Occipital lobe (tissue), 2 donors: ENCODE data around the gene CEBPG. TPM values are rescaled to one million over a fixed set of nuclear protein-coding genes. Genes with fewer than 3 reads are reported as not detected.

ENCODE experiments used
- DNase-seq: peaks from one replicate; lab custom pipeline; 2025; lab: John Stamatoyannopoulos, UW
- total RNA-seq: library from RNA; depleted of rRNA; stranded (reverse); fragments of >200 nt; gene quantifications from one replicate; pipeline ENCODE4 v1.2.3, GENCODE V29; 2014

Gene CEBPG
- total RNA-seq = 57.2 TPM

DNA sequence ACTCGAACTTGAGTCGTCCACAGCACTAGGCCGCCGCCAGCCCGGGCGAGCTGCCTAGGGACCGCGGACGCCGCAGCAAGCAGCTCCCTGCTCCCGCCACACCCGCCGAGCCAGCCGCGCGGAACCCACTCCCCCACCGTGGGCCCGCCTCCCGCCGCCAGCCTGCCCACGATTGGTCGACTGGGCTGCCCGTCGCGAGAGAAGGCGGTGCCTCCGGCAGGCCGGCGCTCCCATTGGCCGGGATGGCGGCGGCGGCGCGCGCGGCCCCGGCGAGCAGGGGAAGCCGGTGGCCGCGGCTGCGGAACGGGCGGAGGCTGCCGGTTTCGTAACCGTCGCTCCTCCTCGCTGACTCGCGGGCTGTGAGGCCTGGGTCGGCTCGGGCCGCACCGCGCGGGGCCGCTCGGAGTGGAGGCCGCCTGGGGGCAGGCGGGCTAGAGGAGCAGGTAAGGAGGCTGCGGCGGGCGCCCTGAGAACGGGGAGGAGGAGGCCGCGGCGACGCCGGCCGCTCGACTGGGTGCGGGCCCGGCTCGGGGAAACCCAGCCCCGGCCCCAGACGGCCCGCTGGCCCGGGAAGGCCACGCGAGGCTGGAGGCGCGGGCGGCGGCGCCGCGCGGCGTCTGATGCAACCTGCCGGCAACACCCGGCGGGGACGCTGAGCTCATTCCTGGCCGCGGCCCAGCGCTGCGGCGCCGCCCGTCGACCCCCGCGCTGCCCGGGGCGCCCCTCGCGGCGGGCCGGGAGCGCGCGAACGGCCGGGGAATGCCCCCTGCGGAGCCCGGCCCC is at the start of gene CEBPG:
CEBPG (plus strand) TSS at position 257 of the 783 bp plus-strand sequence. CDS start 5,531 bp downstream, outside the sequence.
- DNase-seq = peak; percentile 96

DNA sequence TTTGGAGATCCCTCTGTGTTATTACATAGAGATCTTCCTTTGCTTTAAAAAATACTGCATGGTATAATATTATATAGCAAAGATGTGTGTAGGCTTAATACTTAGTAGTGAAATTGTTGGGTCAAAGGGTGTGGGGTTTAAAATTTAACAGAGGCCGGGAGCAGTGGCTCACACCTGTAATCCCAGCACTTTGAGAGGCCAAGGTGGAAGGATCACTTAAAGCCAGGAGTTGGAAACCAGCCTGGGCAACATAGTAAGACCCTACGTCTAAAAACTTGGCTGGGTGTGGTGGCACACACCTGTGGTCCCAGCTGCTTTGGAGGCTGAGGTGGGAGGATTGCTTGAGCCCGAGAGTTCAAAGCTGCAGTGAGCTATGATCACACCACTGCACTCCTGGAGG is 48.9 kb upstream of the CEBPG start:
- no peak for DNase-seq

DNA sequence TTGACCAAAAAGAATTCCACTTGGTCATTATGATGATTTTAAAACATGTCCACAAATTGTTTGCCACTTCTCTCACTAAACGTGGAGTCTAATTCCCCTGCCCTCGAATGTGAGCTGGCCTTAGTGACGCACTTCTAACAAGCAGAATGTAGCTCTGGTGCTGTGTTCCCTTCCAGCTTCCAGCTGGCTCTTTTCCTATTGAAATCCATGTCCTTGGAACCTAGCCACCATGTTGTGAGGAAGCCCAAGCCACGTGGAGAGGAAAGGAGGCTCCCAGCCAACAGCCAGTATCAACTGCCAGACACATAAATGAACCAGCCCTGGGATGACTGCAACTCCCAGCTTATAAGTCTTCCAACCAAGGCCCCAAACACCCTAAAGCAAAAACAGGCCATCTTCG is 47.6 kb upstream of the CEBPG start:
- DNase-seq = no peak

DNA sequence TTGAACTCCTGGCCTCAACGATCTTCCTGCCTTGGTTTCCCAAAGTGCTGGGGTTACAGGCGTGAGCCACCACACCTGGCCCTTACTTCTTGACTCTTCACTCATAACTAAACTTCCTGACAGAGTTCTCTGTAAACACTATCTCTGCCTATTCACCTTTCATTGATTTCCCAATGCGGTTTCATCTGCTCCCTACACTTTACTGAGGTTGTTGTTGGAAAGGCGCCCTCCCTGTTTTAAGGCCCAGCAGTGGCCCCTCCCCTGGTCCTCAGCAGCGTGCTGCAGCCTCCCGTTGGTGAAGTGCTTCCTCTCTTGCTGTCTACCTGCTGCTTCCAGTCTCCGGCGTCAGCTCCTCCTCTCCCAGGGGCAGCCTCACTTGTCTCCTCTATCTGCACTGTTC is 44.4 kb upstream of the CEBPG start:
- DNase-seq = no peak

DNA sequence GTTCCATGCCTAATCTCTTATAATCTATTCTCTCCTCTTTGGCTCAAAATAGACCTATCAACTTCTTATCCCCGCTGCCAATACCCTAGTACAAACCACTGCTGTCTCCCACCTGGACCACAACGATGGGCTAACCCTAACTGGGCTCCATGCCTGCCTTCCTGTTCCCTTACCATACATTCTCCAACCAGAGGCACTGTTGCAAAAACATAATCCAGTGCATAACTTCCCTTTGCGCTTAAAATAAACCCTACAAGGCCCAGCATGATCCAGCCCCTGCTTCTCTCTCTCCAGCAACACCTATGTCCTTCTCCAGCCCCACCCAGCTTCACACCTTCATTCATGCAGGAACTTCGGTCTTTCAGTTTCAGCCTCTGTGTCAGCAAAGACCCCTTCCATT is 43.8 kb upstream of the CEBPG start:
- DNase-seq = no peak

DNA sequence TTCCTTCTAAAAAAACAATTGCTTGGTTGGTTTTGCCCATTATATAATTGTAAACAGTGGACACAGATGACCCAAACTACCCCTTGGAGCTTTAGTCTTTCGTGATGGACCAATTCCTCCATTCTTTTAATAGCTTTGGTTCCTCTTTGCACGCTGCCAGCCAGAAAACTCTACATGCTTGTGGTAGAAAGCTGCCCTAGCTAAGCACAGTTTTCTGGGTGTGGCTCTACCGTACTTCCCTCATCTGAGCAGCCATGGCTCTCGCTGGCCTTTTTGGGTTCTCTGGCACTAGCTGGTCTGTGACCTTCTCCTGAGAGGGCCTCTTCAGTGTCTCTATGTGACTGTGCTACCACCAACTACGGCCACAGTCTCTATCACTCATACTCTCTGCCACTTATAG is 41.3 kb upstream of the CEBPG start:
- DNase-seq = no peak

DNA sequence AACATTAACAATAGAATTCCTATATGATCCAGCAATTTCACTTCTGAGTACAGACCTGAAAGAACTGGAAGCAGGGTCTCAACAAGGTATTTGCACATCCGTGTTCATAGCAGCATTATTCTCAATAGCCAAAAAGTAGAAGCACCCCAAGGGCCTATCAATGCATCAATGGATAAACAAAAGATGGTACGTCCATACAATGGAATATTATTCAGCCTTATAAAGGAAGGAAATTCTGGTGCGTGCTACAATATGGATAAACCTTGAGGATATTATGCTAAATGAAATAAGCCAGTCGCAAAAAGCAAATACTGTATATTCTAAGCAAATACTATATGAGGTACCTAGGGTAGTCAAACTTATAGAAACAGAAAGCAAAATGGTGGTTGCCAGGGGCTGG is 40.4 kb upstream of the CEBPG start:
- DNase-seq = no peak

DNA sequence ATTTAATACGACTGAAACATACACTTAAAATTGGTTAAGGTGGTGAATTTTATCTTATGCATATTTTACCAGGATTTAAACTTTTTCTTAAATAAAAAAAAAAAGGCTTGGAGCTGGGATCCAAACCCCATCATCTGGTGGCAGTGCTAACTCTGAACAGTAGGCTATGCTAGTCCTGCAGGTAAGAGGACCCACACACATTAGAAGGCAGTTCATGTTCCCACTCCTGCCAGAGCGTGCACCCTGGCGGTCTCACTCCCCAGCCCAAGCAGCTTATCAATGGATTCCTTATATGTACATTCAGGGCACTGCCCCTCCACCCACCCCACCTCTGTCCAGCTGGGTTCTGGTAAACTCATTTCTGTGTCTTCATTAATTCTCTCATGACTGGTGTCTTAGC is 39.9 kb upstream of the CEBPG start:
- DNase-seq = no peak

DNA sequence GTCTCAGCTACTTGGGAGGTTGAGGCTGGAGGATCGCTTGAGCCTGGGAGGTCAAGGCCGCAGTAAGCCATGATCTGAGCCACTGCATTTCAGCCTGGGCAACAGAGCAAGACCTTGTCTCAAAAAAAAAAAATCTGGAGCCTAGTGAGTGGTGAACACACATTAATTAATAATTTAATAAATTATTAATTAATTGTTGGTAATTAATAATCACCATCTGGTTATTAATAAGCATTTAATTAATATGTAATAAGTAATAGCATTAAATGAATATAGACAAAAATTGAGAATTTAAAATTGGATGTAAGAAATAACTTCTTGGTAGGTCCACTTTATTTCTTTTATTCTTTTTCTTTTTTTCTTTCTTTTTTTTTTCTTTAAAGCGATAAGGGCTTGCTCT is 39.2 kb upstream of the CEBPG start:
- no peak for DNase-seq

DNA sequence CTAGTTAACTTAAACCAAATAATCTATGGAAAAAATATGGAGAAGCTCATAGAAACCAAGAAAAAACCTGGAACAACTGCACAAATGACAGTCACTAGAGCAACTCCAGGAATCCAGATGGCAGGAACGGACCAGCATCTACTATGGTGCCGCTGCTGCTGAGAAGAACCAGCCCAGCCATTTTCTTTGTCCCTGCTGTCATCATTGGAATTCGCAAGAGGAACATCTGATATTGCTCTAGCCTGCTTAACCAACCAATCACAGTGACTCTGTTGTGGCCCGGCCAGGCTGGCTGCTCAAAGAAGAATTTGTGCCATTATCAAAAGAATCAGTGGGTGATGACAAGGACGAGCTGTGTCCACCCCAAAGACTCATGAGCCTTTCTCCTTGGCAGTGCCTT is 38.1 kb upstream of the CEBPG start:
- DNase-seq = no peak

DNA sequence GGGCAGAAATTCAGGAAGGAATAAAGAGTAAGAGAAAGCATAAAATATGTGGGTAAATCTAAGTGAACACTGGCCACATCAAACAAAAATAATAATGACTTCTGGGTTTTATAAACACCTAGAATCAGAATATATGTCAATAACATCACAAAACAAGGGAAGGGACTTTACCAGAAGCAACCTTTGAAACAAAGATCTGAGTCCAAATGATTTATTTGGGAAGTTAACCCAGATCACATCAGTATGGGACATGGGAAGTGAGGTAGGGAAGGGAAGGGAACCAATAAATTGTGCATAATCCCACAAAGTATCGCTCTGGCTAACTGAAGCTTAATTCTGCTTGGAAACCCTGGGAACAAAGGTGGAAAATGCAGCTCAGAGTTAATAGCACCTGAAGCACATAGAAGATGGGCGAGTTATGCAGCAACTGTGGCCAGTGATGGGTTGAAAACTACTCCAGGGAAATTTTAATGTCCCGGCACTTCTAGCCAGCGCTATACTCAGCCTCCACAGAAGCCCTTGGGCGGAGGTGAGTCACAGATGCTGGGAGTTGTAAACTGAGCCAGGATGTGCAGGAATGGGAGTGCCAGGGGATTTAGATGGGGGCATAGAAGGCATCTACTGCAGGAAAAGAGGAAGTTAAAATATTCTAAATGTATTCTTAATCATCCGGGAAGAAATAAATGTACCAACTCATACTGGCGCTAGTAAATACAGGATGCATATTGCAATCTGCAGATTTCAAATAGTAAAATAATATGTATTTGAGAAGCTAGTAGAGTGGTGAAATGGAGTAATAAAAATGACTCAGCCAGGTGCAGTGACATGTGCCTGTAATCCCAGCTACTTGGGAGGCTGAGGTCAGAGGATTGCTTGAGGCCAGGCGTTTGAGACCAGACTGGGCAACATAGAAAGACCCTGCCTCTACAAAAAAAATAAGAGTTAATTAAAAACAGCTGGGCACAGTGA is 34.2 kb upstream of the CEBPG start:
- no peak for DNase-seq

DNA sequence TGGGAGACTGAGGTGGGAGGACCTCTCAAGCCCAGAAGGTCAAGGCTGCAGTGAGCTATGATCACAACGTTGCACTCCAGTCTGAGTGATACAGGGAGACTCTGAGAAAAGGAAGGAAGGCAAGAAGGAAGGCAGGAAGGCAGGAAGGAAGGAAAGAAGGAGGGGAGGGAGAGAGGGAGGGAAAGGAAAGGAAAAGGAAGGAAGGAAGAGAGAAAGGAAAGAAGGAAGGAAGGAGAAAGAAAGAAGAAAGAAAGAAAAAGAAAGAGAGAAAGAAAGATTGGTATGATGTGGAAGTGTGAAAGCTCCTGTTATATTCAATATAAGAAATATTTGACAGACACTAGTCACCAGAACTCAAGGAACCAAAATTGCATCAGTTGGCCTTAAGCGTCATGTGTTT is 32.5 kb upstream of the CEBPG start:
- DNase-seq = no peak

DNA sequence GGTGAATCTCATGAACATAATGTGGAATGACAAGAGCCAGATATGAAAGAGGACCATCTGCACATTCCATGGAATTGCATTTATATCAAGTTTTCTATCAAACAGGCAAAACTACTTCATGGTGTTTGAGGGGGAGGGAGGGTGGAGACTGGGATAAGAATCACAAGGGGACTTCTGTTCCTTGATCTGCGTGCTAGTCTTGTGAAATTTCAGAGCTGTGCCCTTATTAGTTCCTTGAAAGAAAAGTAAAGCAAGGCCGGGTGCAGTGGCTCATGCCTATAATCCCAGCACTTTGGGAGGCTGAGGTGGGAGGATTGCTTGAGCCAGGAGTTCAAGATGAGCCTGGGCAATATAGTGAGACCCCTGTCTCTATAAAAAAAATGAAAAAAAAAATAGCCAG is 30.2 kb upstream of the CEBPG start:
- no peak for DNase-seq

DNA sequence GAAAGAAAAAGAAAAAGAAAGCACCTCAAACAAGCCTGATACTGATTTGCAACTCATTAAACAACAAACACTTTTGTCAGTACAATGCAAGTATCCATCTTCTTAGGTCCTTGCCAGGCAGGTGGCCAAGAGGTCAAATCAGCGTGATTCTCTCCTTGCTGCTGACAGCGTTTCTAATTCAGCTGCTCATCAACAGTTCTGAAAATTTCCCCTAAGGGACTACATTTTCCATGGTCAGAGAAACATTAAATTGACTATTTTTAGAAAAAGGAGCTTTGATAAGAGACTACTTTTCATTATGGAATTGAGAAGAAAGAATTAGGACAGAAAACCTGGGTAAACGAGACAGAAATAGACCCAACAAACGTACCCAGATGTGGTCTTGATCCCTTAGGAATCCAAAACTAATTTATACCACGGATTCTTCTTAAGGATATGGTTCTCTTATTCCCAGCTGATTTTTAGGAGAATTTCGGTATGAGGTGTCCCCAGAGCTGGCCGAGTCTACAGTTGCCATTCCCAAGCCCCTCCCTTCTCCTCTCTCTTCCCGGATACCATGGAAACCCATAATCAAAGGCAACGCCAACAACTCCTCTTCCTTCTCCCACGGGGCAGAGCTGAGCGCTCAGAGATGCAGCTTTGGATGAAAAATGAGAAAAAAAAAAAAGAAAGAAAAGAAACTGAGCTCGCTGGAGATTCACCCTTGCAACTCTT is 29.5 kb upstream of the CEBPG start:
- peak; percentile 3 for DNase-seq

DNA sequence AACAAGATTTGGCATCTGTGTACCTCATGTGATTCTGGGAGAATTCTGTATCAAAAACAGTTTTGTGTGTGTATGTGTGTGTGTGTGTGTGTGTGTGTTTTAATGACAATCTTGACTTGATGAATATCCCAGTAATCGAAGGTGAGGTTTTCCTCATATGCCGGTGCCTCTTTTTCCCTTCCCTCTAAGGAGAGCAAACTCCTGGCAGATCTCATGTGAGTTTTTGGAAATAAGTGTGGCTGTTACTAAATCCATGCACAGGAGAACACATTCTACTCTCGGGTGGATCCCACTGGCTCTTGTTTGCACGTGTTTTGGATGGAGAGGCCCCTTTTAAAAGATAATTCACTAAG is 29.0 kb upstream of the CEBPG start:
- no peak for DNase-seq

DNA sequence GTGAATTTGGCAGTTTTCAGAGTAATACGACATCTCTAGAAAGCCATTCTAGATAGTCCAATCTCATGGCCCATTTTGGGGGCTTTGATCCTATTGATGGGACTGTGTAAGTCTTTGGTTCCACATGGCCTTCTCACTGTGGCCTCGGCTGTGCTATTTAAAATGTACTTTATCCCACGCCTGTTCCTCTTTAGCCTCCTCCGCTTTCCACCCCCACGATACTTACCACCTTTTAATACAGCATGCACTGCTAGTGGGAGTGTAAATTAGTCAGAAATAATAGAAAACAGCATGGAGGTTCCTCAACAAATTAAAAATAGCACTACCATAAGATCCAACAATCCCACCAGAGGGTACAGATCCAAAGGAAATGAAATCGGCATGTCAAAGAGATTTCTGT is 28.3 kb upstream of the CEBPG start:
- DNase-seq = no peak

DNA sequence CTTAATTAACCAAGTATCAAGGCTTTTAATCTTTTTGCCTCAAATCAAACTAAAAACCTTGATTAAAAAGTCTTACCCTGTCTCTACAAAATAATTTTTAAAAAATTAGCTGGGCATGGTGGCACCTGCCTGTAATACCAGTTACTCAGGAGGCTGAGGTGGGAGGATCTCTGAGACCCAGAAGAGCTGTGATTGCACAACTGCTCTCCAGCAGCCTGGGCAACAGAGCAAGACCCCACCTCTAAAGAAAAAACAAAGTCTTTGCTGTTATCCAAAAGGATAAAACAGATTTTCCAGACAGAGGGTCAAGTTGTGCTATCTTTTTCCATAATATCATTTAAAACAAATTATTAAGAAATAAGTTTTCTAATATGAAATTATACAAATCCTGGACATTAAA is 26.8 kb upstream of the CEBPG start:
- DNase-seq = no peak

DNA sequence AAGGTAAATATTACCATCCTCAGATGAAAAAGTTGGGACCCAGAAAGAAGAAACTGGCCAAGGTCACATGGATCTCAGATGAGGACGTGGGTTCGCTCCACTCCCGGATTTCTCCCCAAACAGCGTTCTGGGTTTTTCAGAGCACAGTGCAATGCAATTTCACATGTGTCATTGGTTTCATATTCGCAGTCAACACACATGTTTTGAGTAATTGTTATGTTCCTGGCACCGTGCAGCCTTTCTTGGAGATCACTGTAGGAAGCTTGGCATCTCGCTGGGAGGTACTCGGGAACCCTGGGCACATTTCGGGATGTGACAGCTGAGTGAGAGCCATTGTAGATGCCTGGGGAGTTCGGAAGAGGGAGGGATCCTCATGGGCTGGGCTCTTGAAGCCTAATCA is 26.2 kb upstream of the CEBPG start:
- DNase-seq = no peak

DNA sequence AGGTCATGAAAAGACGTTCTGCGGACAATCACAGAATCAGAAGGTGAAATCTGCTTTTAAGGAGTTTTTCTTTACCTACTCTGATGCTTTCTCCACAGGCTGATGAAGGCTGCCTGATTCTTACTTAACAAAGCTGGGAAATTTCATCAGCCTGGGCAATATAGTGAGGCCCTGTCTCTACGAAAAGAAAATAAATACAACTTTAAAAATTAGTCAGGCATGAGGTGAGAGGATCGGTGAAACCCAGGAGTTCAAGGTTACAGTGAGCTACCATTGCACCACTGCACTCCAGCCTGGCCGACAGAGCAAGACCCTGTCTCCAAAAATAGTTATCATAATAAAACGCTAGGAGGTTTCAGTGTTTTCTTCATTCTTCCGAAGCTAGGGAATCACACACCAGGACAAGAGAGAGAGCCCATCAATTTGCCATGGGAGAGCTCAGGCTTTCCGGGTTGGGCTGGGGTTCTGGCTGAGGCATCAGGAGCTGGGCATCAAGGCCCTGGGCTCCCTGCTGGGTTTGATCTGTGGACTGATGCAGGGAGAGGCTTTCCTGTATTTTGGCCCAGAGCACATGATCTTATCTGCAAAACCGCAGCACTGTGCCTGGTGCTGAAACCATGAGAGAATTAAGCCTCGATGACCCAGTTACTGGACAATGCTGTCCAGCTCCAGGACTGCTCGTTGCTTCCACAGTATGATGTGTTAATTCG is 25.1 kb upstream of the CEBPG start:
- DNase-seq = no peak

DNA sequence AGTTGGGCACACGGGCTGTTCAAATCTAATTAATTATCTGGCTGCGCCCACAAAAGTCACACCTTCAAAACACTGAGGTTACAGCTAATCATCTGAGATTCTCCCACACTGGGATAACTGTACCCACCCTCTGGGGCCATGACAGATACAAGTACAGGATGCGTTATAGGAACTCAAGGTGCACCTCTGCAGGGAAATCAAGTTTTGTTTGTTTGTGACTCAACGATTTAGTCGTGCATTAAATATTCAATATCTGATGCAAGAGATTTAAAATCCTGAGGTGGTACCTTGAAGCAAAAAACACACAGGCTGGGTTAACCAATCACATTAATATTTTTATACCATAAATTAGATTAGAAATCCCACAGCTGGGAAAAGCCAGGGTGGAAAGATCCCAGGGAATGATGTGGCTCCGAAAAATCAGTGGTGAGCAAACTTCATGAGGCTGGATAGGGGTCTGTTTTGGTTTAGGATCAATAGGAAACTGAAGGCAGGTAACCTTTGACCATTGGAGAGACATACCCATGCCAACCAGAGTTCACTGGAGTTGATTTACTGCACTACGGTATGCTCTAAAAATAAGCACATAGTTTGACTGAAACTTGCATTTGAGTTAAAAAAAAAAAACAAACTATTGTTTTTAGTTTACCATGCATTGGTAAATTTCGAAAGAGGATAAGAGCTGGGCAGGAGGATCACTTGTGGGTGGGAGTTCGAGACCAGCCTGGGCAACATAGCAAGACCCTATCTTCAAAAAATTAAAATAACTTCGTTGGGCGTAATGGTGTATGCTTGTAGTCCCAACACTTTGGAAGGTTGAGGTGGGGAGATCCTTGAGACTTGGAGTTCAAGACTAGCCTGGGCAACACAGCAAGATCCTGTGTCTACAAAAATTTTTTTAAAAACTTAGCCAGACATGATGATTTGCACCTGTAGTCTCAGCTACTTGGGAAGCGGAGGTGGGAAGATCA is 23.9 kb upstream of the CEBPG start:
- DNase-seq = no peak
